ENCODE measurements around the gene CPNE7.
"Not testable (repeated sequence)": the region's sequence is repeated elsewhere in the genome, so short reads cannot be mapped to it uniquely, and the experiment has no call there.

The CPNE7 gene

GRCh38 chr16:89579351-89579750, 3.8 kb downstream of the CPNE7 start:
- DNase-seq = no peak
- Mint-ChIP-seq H3K36me3 (no peaks in the 10 kb centered on the region), H3K27me3 (peaks cover 37% of the 10 kb centered on the region), H3K4me1 (no peaks in the 10 kb centered on the region), H3K9me3 (peaks cover 2% of the 10 kb centered on the region), H3K27ac (no peak overlapping the region), H3K4me3 (no peak overlapping the region)
- CTCF ChIA-PET = no interaction called here

- DNase-seq = no peak
- H3K4me3 Mint-ChIP-seq = no peak overlapping the region
- CTCF ChIA-PET = no interaction called here
- H3K27me3 Mint-ChIP-seq = peaks cover 29% of the 10 kb centered on the region
- H3K36me3 Mint-ChIP-seq = no peaks in the 10 kb centered on the region
- no peak overlapping the region for H3K27ac Mint-ChIP-seq
- H3K4me1 Mint-ChIP-seq = no peaks in the 10 kb centered on the region
- peaks cover 2% of the 10 kb centered on the region for H3K9me3 Mint-ChIP-seq
Observed at GRCh38 chr16:89581045-89581695, 5.6 kb downstream of the CPNE7 start.

- Mint-ChIP-seq H3K9me3 (peaks cover 2% of the 10 kb centered on the region), H3K27me3 (peaks cover 20% of the 10 kb centered on the region), H3K4me3 (no peak overlapping the region), H3K4me1 (no peaks in the 10 kb centered on the region), H3K27ac (no peak overlapping the region), H3K36me3 (no peaks in the 10 kb centered on the region)
- CTCF ChIA-PET = no interaction called here
- DNase-seq = no peak
Observed at GRCh38 chr16:89581861-89582563, 6.5 kb downstream of the CPNE7 start.

- no peak overlapping the region for H3K27ac Mint-ChIP-seq
- no peaks in the 10 kb centered on the region for H3K36me3 Mint-ChIP-seq
Observed at GRCh38 chr16:89582614-89583196, 7.1 kb downstream of the CPNE7 start.

GRCh38 chr16:89583197-89583894, 7.8 kb downstream of the CPNE7 start:
- DNase-seq = no peak
- Mint-ChIP-seq H3K27me3 (peaks cover 7% of the 10 kb centered on the region), H3K4me1 (no peaks in the 10 kb centered on the region), H3K36me3 (no peaks in the 10 kb centered on the region), H3K4me3 (no peak overlapping the region), H3K9me3 (peaks cover 4% of the 10 kb centered on the region), H3K27ac (no peak overlapping the region)
- CTCF ChIA-PET = no interaction called here

More at GRCh38 chr16:89582614-89583196, 7.1 kb downstream of the CPNE7 start:
- Mint-ChIP-seq H3K4me1 (no peaks in the 10 kb centered on the region), H3K9me3 (peaks cover 4% of the 10 kb centered on the region), H3K4me3 (no peak overlapping the region), H3K27me3 (peaks cover 13% of the 10 kb centered on the region)
- CTCF ChIA-PET = no interaction called here
- DNase-seq = no peak

GRCh38 chr16:89583895-89584644, 8.5 kb downstream of the CPNE7 start:
- H3K9me3 Mint-ChIP-seq = peaks cover 7% of the 10 kb centered on the region
- DNase-seq = no peak
- H3K27me3 Mint-ChIP-seq = peaks cover 5% of the 10 kb centered on the region
- no peaks in the 10 kb centered on the region for H3K4me1 Mint-ChIP-seq
- no peak overlapping the region for H3K4me3 Mint-ChIP-seq
- H3K36me3 Mint-ChIP-seq = no peaks in the 10 kb centered on the region
- CTCF ChIA-PET = no interaction called here
- no peak overlapping the region for H3K27ac Mint-ChIP-seq

GRCh38 chr16:89584768-89585549, 9.4 kb downstream of the CPNE7 start:
- Mint-ChIP-seq H3K4me3 (no peak overlapping the region), H3K27ac (peak overlapping the region; percentile 69), H3K36me3 (no peaks in the 10 kb centered on the region), H3K9me3 (peaks cover 7% of the 10 kb centered on the region), H3K4me1 (no peaks in the 10 kb centered on the region), H3K27me3 (peaks cover 5% of the 10 kb centered on the region)
- no peak for DNase-seq
- CTCF ChIA-PET = no interaction called here

- no peak for DNase-seq
- Mint-ChIP-seq H3K27ac (no peak overlapping the region), H3K4me1 (no peaks in the 10 kb centered on the region), H3K4me3 (no peak overlapping the region), H3K27me3 (peaks cover 5% of the 10 kb centered on the region), H3K9me3 (peaks cover 7% of the 10 kb centered on the region), H3K36me3 (no peaks in the 10 kb centered on the region)
- CTCF ChIA-PET = no interaction called here
Observed at GRCh38 chr16:89586218-89586617, 10.7 kb downstream of the CPNE7 start.

GRCh38 chr16:89586853-89587252, 11.3 kb downstream of the CPNE7 start:
- Mint-ChIP-seq H3K27me3 (peaks cover 5% of the 10 kb centered on the region), H3K4me3 (no peak overlapping the region), H3K27ac (no peak overlapping the region), H3K9me3 (peaks cover 5% of the 10 kb centered on the region), H3K36me3 (no peaks in the 10 kb centered on the region), H3K4me1 (no peaks in the 10 kb centered on the region)
- no peak for DNase-seq
- CTCF ChIA-PET = no interaction called here

- H3K9me3 Mint-ChIP-seq, H3K4me3 Mint-ChIP-seq, H3K27me3 Mint-ChIP-seq, H3K36me3 Mint-ChIP-seq, CTCF ChIA-PET, H3K27ac Mint-ChIP-seq, H3K4me1 Mint-ChIP-seq, DNase-seq: not testable (repeated sequence)
Observed at GRCh38 chr16:89587676-89588075, 12.1 kb downstream of the CPNE7 start.

GRCh38 chr16:89588413-89589109, 13.0 kb downstream of the CPNE7 start:
- DNase-seq = no peak
- H3K4me1 Mint-ChIP-seq = peaks cover 5% of the 10 kb centered on the region
- H3K36me3 Mint-ChIP-seq = no peaks in the 10 kb centered on the region
- CTCF ChIA-PET = no interaction called here
- no peak overlapping the region for H3K27ac Mint-ChIP-seq
- H3K9me3 Mint-ChIP-seq = peaks cover 5% of the 10 kb centered on the region
- H3K27me3 Mint-ChIP-seq = peaks cover 5% of the 10 kb centered on the region
- no peak overlapping the region for H3K4me3 Mint-ChIP-seq

GRCh38 chr16:89589241-89589926, 13.8 kb downstream of the CPNE7 start:
- peaks cover 13% of the 10 kb centered on the region for H3K4me1 Mint-ChIP-seq
- H3K36me3 Mint-ChIP-seq = no peaks in the 10 kb centered on the region
- peaks cover 5% of the 10 kb centered on the region for H3K9me3 Mint-ChIP-seq
- DNase-seq = no peak
- H3K27me3 Mint-ChIP-seq = peaks cover 5% of the 10 kb centered on the region
- no peak overlapping the region for H3K4me3 Mint-ChIP-seq
- CTCF ChIA-PET = no interaction called here
- no peak overlapping the region for H3K27ac Mint-ChIP-seq

GRCh38 chr16:89593841-89594240, 18.3 kb downstream of the CPNE7 start:
- Mint-ChIP-seq H3K9me3 (no peaks in the 10 kb centered on the region), H3K27ac (peak overlapping the region; percentile 73), H3K36me3 (no peaks in the 10 kb centered on the region), H3K27me3 (no peaks in the 10 kb centered on the region), H3K4me1 (peaks cover 18% of the 10 kb centered on the region), H3K4me3 (no peak overlapping the region)
- CTCF ChIA-PET = no interaction called here
- DNase-seq = peak; percentile 69
